ENCODE measurements around the gene RASSF1. TPM values are rescaled to one million over a fixed set of nuclear protein-coding genes. Genes with fewer than 3 reads are reported as not detected.
"Not testable (repeated sequence)": the region's sequence is repeated elsewhere in the genome, so short reads cannot be mapped to it uniquely, and the experiment has no call there.

The RASSF1 gene
- total RNA-seq, 2 donors from 2014 or later: 48.2 to 65.4 TPM

- no peaks in the 10 kb centered on the region for H3K36me3 Mint-ChIP-seq
- H3K27me3 Mint-ChIP-seq: no peaks in the 10 kb centered on the region
- peak; percentile 91 for DNase-seq (ENCODE audit: low spot score)
- no peaks in the 10 kb centered on the region for H3K9me3 Mint-ChIP-seq
- H3K27ac Mint-ChIP-seq: peak overlapping the region; percentile 84 to 90
- peak; percentile 90 to 92 for ATAC-seq
- peak overlapping the region; percentile 75 for H3K4me3 Mint-ChIP-seq
- peaks cover 18 to 34% of the 10 kb centered on the region in 2 donors for H3K4me1 Mint-ChIP-seq (ENCODE audit: low read depth in 2 of 2)
Observed at GRCh38 chr3:50321336-50322114, 19.1 kb downstream of the RASSF1 start.

DNA sequence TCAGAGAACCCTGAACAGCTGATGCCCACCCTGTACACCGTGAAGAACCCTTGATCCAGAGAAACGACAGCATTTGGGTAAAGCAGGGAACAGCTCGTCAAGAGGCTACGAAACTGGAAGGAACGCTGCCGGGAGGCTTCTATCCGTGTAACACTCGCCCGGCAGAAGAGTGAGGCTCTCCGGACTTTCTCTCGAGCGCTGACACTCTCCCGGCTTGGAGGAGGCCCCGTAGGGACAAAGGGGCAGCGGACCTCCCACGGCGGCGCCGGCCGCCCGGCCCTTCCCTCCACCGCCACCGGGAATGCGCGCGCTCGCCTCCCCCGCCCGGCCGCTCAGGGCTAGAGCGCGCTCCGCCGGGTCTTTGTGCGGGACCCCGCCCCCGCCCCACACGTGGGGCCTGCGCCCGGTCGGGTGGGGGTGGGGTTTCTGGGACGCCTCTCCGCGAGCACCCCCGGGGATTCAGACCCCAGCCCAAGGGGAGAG, 19.7 kb downstream of the RASSF1 start:
- Mint-ChIP-seq H3K4me1 (ENCODE audit: low read depth in 2 of 2) (peaks cover 22 to 37% of the 10 kb centered on the region in 2 donors), H3K27me3 (no peaks in the 10 kb centered on the region), H3K9me3 (no peaks in the 10 kb centered on the region), H3K4me3 (peak overlapping the region; percentile 79), H3K36me3 (no peaks in the 10 kb centered on the region), H3K27ac (peak overlapping the region; percentile 84 to 87)
- DNase-seq (ENCODE audit: low spot score) (peak; percentile 80), ATAC-seq (peak; percentile 75 to 83)

DNA sequence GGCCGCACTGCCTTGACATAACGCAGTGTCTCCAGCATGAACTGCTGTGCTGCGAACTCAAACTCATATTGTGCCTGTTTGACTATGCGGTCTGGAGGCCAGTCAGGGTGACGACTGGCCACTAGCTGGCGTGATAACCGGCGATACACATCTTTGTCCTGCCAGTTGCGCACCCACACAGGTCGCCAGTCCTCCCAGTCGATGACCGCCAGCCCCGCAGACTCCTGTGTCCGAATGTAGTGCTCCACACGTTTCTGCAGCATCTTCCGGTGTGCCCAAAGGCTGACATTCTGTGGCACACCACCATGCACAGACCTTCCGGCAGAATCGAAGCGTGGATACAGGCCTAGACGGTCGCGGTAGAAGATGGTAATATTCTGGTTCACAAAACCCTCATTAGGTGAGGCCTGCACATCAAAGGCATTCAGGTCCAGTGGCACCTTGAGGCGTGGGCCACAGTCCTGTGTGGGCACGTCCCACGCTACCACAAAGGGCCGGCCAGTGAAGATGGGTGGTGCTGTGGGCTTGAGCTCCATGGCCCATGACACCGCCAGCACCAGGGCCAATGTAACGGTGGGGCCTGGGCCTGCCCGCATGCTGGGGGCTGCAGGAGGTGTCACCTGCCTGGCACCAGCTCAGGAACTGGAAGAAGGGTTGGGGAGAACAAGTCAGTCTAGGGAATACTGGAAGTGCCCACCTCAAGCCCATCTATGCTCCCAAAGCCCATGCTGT, 20.6 kb downstream of the RASSF1 start:
- no peaks in the 10 kb centered on the region for H3K27me3 Mint-ChIP-seq
- peak; percentile 52 for DNase-seq (ENCODE audit: low spot score)
- H3K4me3 Mint-ChIP-seq: peak overlapping the region; percentile 79
- peak overlapping the region; percentile 50 to 87 for H3K27ac Mint-ChIP-seq
- no peaks in the 10 kb centered on the region for H3K36me3 Mint-ChIP-seq
- no peak for ATAC-seq
- no peaks in the 10 kb centered on the region for H3K9me3 Mint-ChIP-seq
- H3K4me1 Mint-ChIP-seq (ENCODE audit: low read depth in 2 of 2): peaks cover 22 to 41% of the 10 kb centered on the region in 2 donors

GRCh38 chr3:50319181-50319893, 21.3 kb downstream of the RASSF1 start:
- Mint-ChIP-seq H3K9me3 (no peaks in the 10 kb centered on the region), H3K27ac (peak overlapping the region in 1 of 2 donors; percentile 31), H3K27me3 (no peaks in the 10 kb centered on the region), H3K4me3 (peak overlapping the region; percentile 79), H3K4me1 (ENCODE audit: low read depth in 2 of 2) (peaks cover 22 to 34% of the 10 kb centered on the region in 2 donors), H3K36me3 (no peaks in the 10 kb centered on the region)
- DNase-seq (ENCODE audit: low spot score): peak; percentile 53
- no peak for ATAC-seq

DNA sequence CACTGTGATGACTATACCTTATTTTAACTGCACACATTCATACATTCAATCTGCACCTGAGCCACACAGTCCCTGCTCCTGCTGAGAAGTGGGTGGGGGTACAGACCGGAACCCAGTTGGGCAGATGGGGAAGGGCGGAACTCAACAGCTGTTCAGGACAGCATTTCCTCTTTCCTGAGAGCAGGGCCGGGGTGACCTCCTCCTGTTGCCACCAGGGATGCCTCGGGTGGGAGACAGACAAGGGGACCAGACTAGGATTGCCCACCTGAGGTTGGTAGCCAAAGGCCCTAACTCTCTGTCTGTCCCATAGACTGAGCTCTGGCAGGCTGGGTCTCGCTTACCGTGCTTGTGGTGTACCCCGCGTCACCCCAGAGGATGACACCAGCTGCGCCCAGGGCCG, 22.0 kb downstream of the RASSF1 start:
- peak; percentile 42 for DNase-seq (ENCODE audit: low spot score)
- Mint-ChIP-seq H3K4me1 (ENCODE audit: low read depth in 2 of 2) (peaks cover 22 to 34% of the 10 kb centered on the region in 2 donors), H3K36me3 (no peaks in the 10 kb centered on the region), H3K4me3 (peak overlapping the region; percentile 17), H3K9me3 (no peaks in the 10 kb centered on the region), H3K27ac (peak overlapping the region in 1 of 2 donors; percentile 33), H3K27me3 (no peaks in the 10 kb centered on the region)
- no peak for ATAC-seq

GRCh38 chr3:50318163-50318562, 22.5 kb downstream of the RASSF1 start:
- H3K4me3 Mint-ChIP-seq: no peak overlapping the region
- peaks cover 22 to 33% of the 10 kb centered on the region in 2 donors for H3K4me1 Mint-ChIP-seq (ENCODE audit: low read depth in 2 of 2)

DNA sequence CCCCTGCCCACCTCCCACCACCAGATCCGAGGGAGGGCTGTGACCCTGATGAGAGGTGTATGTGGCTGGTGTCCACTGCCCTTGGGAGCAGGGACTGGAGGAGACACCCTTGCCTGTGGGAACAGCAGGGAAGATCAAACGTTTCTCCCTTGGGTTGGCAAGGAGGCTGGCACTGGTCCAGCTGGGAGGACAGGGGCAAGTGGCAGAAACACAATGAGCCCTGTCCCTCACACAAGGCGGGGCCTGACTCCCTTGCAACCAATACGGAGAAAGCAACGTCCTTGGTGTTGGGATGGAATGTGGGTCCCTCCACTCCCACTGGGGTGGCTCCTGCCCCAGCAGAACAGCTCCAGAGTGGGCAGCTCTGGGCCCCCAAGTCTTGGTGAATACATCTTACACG, 23.3 kb downstream of the RASSF1 start:
- Mint-ChIP-seq H3K4me3 (no peak overlapping the region), H3K9me3 (no peaks in the 10 kb centered on the region), H3K27me3 (no peaks in the 10 kb centered on the region), H3K27ac (no peak overlapping the region), H3K4me1 (ENCODE audit: low read depth in 2 of 2) (peaks cover 22 to 32% of the 10 kb centered on the region in 2 donors), H3K36me3 (no peaks in the 10 kb centered on the region)
- DNase-seq (ENCODE audit: low spot score) (no peak), ATAC-seq (no peak)

More at GRCh38 chr3:50318163-50318562, 22.5 kb downstream of the RASSF1 start:
- DNase-seq (ENCODE audit: low spot score) (peak; percentile 60), ATAC-seq (no peak)
- no peaks in the 10 kb centered on the region for H3K9me3 Mint-ChIP-seq
- H3K27me3 Mint-ChIP-seq: no peaks in the 10 kb centered on the region
- H3K27ac Mint-ChIP-seq: peak overlapping the region in 1 of 2 donors; percentile 33
- H3K36me3 Mint-ChIP-seq: no peaks in the 10 kb centered on the region

DNA sequence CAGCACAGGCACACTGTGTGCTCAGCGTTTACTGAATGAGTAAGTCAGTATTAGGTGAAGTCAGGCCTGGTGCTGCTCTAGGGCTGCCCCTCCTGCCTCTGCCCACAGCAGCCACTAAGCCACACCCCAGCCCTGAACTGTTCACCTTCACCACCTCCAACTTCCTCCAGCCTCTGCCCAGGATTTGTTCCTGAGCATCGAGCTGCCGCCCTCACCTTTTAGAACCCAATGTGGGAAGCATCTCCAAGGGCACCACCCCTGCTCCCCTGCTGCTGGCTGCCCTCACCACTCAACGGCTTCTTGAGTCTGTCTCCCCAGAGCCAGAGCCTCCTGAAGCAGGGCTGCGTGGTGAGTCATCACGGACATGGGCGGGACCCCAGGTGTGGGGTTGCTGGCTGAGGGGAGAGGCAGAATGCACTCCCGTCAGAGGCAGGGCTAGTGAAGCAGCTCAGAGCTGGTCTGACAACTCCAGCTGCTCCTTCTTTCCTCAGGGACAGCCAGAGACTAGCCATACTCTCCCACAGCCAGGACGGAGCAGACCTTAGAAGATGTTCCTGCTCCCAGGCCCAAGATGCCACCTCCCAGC, 23.9 kb downstream of the RASSF1 start:
- DNase-seq (ENCODE audit: low spot score): peak; percentile 49
- peak overlapping the region in 1 of 2 donors; percentile 53 for H3K27ac Mint-ChIP-seq
- H3K27me3 Mint-ChIP-seq: no peaks in the 10 kb centered on the region

GRCh38 chr3:50314816-50315215, 25.8 kb downstream of the RASSF1 start:
- Mint-ChIP-seq H3K4me1 (ENCODE audit: low read depth in 2 of 2) (peaks cover 14 to 22% of the 10 kb centered on the region in 2 donors), H3K4me3 (no peak overlapping the region), H3K36me3 (no peaks in the 10 kb centered on the region), H3K9me3 (no peaks in the 10 kb centered on the region), H3K27ac (peak overlapping the region in 1 of 2 donors; percentile 45), H3K27me3 (no peaks in the 10 kb centered on the region)
- ATAC-seq (no peak), DNase-seq (ENCODE audit: low spot score) (no peak)

More for the DNA sequence above, 23.9 kb downstream of the RASSF1 start:
- Mint-ChIP-seq H3K4me1 (ENCODE audit: low read depth in 2 of 2) (peaks cover 22 to 32% of the 10 kb centered on the region in 2 donors), H3K9me3 (no peaks in the 10 kb centered on the region), H3K36me3 (no peaks in the 10 kb centered on the region), H3K4me3 (peak overlapping the region; percentile 1)
- no peak for ATAC-seq

- Mint-ChIP-seq H3K36me3 (no peaks in the 10 kb centered on the region), H3K9me3 (no peaks in the 10 kb centered on the region), H3K4me1 (ENCODE audit: low read depth in 2 of 2) (peaks cover 11 to 20% of the 10 kb centered on the region in 2 donors), H3K27me3 (no peaks in the 10 kb centered on the region), H3K27ac (peak overlapping the region in 1 of 2 donors; percentile 10), H3K4me3 (no peak overlapping the region)
- no peak for ATAC-seq
- peak; percentile 37 for DNase-seq (ENCODE audit: low spot score)
Observed at GRCh38 chr3:50314342-50314741, 26.3 kb downstream of the RASSF1 start.

- peaks cover 8 to 12% of the 10 kb centered on the region in 2 donors for H3K4me1 Mint-ChIP-seq (ENCODE audit: low read depth in 2 of 2)
- not testable (repeated sequence) for ATAC-seq; H3K36me3 Mint-ChIP-seq; DNase-seq (ENCODE audit: low spot score); H3K9me3 Mint-ChIP-seq; H3K27ac Mint-ChIP-seq; H3K27me3 Mint-ChIP-seq; H3K4me3 Mint-ChIP-seq
Observed at GRCh38 chr3:50312041-50312440, 28.6 kb downstream of the RASSF1 start.

DNA sequence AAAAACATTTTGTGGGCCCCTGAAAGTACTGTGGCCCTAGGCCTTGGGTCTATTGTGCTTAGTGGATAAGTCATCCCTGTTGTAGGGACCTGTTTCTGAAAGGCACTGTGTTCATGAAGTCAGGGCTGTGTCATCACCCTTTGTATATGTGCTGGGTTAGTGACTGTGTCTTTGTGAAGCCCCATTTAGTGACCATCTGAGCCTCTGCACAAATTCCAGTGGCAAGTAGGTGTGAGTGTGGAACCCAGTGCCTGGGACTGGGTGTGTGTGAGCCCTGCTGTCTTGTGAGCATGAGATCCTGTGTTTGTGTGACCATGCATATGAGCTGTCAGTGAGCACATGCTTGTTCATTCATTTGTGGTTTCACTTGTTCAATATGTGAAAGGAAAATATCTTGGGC, 36.0 kb downstream of the RASSF1 start:
- ATAC-seq: no peak
- Mint-ChIP-seq H3K36me3 (no peaks in the 10 kb centered on the region), H3K4me1 (ENCODE audit: low read depth in 2 of 2) (peaks cover 10% of the 10 kb centered on the region in 2 donors), H3K4me3 (no peak overlapping the region), H3K27me3 (no peaks in the 10 kb centered on the region), H3K27ac (no peak overlapping the region), H3K9me3 (no peaks in the 10 kb centered on the region)
- DNase-seq (ENCODE audit: low spot score): no peak
